Measurements from ENCODE around the gene ALDH3B1.
A peak's percentile ranks its signal among the peaks of the same experiment; 100 is the strongest.

The ALDH3B1 gene

DNA sequence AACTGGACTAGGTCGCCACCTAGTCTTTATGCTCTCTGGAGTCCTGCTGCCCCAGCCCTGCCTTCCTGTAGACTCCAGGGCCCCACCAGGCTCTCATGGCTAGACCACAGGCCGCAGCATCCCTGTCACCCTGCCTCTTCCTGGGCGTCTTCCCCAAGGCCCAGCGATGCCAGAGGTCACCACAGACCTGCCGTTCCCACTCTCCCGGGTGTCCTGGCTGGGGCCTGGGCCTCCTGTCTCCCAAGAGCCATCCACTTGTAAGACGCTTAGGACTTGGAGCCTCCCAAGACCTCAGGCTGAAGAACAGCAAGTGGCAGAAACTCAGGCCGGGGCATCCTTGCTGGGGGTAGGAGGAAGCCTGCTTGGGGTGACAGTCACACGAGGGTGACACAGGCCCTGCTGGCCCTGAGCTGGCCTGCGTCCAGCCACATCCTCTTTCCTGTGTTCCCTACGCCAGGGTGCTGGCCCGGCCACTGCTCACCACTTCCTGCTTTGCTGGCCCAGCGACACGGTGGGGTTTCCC lies 26.7 kb downstream of the ALDH3B1 start:
- no peaks in the 10 kb centered on the region for H3K27me3 ChIP-seq (ENCODE audit: low read depth)
- H3K9me3 ChIP-seq: no peaks in the 10 kb centered on the region
- no peak for DNase-seq (ENCODE audit: low spot score in 2 of 2)
- no peak overlapping the region for H3K4me3 ChIP-seq
- H3K4me1 ChIP-seq: peaks cover 19% of the 10 kb centered on the region
- H3K36me3 ChIP-seq (replicated peaks): peaks cover 35% of the 10 kb centered on the region
- in situ Hi-C loops (cut with MboI; ENCODE audit: low sequenced_read_pairs): no loop called here

DNA sequence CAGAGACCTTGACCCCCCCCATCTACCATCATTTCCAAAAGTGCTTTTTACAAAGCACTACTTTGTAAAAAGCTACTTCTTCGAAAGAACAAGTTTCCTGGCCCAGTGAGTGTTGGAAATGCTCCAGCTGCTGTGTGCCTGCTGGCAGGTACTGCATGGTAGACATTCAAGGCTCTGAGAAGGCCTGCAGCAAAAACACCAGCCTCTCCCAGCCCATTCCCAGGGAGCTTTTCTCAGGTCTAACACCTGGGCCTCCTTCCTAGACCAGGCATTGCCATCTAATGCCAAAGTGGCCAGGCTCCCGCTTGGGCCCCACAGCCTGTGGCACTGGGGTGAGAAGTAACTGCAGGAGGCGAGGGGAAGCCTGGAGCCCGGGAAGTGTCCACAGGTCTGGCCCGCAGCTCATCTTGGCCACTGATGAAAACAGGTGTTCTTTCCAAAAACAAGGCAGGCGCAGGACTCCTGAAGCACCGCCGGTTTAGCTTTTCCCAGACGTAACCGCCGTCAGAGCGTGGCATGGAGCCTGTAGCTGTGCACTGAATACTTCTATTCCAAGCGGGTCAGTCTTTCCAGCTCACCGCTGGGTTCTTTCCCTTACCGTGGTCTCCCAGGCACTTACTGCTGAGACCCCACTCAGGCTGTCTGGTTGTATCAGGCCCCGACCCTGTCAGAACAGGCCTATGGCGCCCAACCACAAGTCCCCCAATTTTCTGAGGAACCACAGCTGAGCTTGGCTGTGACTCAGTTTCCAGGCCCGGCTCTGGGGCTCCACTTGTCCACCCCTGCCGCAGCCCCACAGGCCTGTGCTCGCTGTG lies 27.5 kb downstream of the ALDH3B1 start:
- Histone ChIP-seq H3K36me3 (replicated peaks) (peaks cover 29% of the 10 kb centered on the region), H3K9me3 (no peaks in the 10 kb centered on the region), H3K27me3 (ENCODE audit: low read depth) (no peaks in the 10 kb centered on the region), H3K4me1 (peaks cover 19% of the 10 kb centered on the region), H3K4me3 (no peak overlapping the region)
- DNase-seq (ENCODE audit: low spot score in 2 of 2): no peak
- in situ Hi-C loops (cut with MboI; ENCODE audit: low sequenced_read_pairs): no loop called here

DNA sequence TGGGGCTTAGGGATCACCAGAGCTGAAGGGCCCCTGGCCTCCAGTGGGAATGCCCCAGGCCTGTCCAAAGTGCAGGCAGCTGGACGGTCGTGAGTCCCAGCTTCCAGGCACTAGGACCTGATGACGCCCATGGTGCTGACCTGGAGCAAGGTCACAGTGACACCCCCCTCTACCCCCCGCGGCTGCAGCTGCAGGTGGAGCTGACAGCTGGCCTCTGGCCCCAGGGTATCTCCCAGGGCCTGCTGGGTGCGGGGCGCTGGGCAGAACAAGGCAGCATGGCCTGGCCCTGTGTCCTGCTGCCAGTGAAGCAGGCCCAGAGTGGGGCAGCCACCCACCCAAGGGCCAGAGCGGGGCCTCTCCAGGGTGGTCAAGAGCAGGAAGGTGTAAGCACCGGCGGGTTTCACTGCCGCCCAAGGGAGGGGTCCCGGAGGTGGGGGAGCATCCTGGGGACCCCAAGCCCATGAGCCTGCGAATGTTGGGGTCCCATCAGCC lies 28.1 kb downstream of the ALDH3B1 start:
- H3K27me3 ChIP-seq (ENCODE audit: low read depth): no peaks in the 10 kb centered on the region
- H3K4me1 ChIP-seq: peaks cover 19% of the 10 kb centered on the region
- H3K4me3 ChIP-seq: peak overlapping the region; percentile 51
- in situ Hi-C loops (cut with MboI; ENCODE audit: low sequenced_read_pairs): no loop called here
- DNase-seq (ENCODE audit: low spot score in 2 of 2): no peak
- peaks cover 23% of the 10 kb centered on the region for H3K36me3 ChIP-seq (replicated peaks)
- H3K9me3 ChIP-seq: no peaks in the 10 kb centered on the region

DNA sequence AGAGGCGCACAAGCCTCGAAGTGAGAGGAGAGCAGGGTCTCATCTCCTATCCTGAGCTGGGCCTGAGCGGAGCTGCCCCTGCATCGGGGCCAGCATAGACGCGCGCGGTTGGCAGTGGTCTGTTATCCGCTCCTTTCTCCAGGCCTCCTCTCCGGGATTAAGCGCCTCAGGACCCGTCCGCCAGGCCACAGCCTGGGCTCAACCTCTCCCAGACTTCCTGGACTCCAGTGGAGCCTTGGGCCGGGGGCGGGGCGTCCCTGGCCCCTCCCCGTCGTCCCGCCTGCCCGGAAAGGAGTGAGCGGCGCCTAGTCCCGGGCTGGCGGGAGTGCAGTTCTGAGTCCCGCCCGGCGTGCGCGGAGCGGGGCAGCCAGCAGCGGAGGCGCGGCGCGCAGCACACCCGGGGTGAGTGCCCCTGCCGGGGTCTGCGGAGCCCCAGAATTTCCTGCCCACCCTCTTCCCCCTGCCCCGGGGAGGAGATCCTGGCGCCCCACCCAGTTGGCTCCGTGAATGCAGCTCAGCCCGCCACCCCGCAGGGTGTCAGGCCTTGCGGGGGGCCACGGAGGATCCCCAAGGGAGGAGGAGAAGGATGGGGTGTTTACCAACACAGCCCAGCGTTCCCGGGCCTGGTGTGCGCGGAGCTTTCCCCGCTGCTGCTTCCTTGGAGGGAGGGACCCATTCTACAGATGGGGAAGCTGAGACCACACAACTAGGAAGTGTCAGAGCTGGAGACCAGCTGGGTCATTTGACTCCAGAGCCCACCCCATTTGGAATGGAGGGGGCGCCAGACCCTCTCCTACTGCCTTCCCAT lies 28.8 kb downstream of the ALDH3B1 start, which contains the start of gene TCIRG1:
Gene TCIRG1, plus strand, starts transcription at position 308 of the 808 bp plus-strand sequence. CDS start 2,247 bp downstream, outside the sequence.
- in situ Hi-C loops (cut with MboI; ENCODE audit: low sequenced_read_pairs): no loop called here
- Histone ChIP-seq H3K4me1 (peaks cover 19% of the 10 kb centered on the region), H3K4me3 (peak within 1 kb of the TSS; percentile 51), H3K36me3 (replicated peaks) (peaks cover 16% of the 10 kb centered on the region), H3K27me3 (ENCODE audit: low read depth) (no peaks in the 10 kb centered on the region), H3K9me3 (no peaks in the 10 kb centered on the region)
- peak; percentile 75 to 90 for DNase-seq (ENCODE audit: low spot score in 2 of 2)

DNA sequence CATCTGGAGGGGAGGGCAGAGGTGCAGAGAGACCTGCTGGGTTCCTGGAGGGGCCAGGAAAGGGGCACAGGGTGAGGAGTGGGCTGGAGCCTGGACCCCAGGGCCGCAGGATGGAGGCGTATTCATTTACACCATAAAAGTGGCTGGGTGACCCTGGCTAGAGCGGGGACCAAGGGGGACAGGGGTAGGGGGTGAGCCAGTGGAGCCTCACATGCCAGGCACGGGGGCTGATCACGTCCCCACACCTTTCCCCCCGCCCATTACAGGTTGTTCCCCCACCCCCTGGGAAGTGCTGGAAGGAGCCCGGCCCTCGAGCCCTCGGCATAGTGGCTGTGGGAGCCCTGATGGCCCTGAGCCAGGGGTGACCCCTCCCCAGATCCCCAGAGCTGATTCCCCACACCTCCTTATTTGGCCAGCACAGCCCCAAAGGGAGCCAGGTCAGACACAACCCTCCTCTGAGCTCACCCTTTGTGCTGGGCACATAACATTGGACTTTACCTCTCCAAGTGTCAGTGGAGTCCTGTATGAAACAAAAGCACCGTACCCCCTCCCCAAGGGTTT lies 29.5 kb downstream of the ALDH3B1 start:
- peak overlapping the region; percentile 51 for H3K4me3 ChIP-seq
- DNase-seq (ENCODE audit: low spot score in 2 of 2): no peak

DNA sequence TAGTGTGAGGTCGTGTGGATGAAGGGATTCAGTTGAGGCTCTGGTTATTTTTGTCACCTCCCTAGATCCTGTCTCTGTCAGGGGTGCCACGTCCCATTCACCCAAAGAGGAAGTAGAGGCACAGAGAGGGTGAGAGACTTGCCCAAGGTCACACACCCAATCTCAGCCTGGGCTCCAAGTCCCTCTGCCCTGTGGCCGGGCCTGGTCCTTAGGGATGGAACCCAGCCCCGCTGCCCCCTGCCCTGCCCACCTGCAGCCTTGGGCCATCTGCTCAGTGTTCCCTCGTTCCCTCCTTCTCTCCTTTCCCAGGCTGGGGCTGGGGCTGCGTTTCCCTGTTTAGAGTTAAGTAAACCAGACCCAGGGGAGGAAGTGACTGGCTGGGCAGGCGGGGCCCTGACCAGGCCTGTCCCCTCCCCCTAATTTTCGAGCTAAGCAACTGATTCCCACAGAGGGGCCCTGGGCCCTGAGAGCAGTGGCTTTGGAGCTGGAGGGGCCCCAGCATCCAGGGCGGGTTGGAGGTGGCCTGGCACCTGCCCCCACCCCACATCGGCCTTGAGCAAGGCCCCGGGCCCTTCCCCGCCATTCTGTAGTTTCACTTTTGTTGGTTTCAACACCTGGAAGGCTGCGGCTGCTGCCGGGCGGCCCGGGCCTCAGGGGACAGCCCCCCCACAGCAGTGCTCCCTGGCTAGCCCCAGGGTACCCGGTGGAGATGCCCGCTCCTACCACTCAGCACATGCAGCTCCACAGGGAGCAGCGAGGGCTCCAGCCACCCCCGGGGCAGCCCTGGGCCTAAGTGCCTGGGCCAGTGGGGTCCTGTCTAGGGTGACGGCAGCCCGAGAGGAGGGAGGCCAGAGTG lies 30.2 kb downstream of the ALDH3B1 start:
- H3K27me3 ChIP-seq (ENCODE audit: low read depth): no peaks in the 10 kb centered on the region
- peaks cover 14% of the 10 kb centered on the region for H3K36me3 ChIP-seq (replicated peaks)
- H3K9me3 ChIP-seq: no peaks in the 10 kb centered on the region
- peaks cover 19% of the 10 kb centered on the region for H3K4me1 ChIP-seq
- in situ Hi-C loops (cut with MboI; ENCODE audit: low sequenced_read_pairs): no loop called here
- peak overlapping the region; percentile 51 for H3K4me3 ChIP-seq
- peak; percentile 31 to 72 for DNase-seq (ENCODE audit: low spot score in 2 of 2)

More for the DNA sequence above, 29.5 kb downstream of the ALDH3B1 start:
- Histone ChIP-seq H3K4me1 (peaks cover 19% of the 10 kb centered on the region), H3K36me3 (replicated peaks) (peaks cover 11% of the 10 kb centered on the region), H3K27me3 (ENCODE audit: low read depth) (no peaks in the 10 kb centered on the region), H3K9me3 (no peaks in the 10 kb centered on the region)
- in situ Hi-C loops (cut with MboI; ENCODE audit: low sequenced_read_pairs): no loop called here

DNA sequence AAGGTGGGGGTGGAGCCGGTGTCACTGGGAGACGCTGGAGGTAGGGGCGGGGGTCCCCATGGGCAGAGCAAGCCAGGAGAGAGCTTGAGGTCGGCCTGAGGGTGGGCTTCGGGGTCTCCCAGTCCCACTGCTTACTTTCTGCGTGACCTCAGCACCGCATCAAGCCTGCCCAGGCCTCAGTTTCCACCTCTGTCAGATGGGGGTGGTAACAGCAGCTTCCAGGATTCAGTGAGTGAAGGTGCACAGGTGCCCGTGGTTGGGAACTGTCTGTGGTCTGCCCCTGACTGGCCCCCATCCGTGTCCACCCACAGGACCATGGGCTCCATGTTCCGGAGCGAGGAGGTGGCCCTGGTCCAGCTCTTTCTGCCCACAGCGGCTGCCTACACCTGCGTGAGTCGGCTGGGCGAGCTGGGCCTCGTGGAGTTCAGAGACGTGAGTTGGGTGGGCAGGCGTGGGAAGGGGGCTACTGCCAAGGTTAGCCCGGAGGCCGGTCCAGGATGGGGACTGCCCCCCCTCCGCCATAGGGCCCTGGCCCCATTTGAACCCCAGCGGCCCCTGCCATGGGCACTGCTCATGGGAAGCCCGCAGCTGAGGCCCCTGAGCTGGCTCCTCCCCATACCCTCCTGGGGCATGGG lies 30.9 kb downstream of the ALDH3B1 start:
- no peak for DNase-seq (ENCODE audit: low spot score in 2 of 2)
- in situ Hi-C loops (cut with MboI; ENCODE audit: low sequenced_read_pairs): no loop called here
- Histone ChIP-seq H3K36me3 (replicated peaks) (peaks cover 11% of the 10 kb centered on the region), H3K9me3 (no peaks in the 10 kb centered on the region), H3K4me1 (peaks cover 19% of the 10 kb centered on the region), H3K4me3 (peak overlapping the region; percentile 51), H3K27me3 (ENCODE audit: low read depth) (no peaks in the 10 kb centered on the region)

DNA sequence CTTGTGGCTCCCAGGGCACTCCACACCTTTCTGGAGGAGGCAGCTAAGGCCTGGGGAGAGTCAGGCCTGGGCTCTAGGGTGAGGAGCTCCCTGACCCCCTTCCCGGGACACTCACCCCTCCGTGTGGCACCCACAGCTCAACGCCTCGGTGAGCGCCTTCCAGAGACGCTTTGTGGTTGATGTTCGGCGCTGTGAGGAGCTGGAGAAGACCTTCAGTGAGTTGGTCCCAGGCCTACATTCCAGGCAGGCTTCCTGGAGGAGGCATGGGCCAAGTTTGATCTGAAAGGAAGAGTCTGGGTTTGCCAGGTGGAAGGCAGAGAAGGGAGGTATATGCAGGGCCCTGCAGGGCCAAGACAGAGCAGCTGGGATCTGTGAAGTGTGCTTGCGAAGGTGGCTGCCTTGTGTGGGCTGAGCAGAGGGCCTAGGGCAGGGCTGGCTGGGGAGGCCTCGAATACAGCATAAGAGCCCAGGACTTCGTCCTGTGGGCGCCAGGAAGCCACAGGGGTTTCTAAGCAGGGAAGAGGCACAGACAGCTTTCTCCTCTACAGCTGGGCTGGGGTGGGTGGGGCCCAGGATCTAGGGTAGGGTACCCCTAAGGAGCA lies 31.6 kb downstream of the ALDH3B1 start:
- Histone ChIP-seq H3K27me3 (ENCODE audit: low read depth) (no peaks in the 10 kb centered on the region), H3K36me3 (replicated peaks) (peaks cover 6% of the 10 kb centered on the region), H3K4me1 (peaks cover 19% of the 10 kb centered on the region), H3K9me3 (no peaks in the 10 kb centered on the region), H3K4me3 (no peak overlapping the region)
- DNase-seq (ENCODE audit: low spot score in 2 of 2): no peak
- in situ Hi-C loops (cut with MboI; ENCODE audit: low sequenced_read_pairs): no loop called here

DNA sequence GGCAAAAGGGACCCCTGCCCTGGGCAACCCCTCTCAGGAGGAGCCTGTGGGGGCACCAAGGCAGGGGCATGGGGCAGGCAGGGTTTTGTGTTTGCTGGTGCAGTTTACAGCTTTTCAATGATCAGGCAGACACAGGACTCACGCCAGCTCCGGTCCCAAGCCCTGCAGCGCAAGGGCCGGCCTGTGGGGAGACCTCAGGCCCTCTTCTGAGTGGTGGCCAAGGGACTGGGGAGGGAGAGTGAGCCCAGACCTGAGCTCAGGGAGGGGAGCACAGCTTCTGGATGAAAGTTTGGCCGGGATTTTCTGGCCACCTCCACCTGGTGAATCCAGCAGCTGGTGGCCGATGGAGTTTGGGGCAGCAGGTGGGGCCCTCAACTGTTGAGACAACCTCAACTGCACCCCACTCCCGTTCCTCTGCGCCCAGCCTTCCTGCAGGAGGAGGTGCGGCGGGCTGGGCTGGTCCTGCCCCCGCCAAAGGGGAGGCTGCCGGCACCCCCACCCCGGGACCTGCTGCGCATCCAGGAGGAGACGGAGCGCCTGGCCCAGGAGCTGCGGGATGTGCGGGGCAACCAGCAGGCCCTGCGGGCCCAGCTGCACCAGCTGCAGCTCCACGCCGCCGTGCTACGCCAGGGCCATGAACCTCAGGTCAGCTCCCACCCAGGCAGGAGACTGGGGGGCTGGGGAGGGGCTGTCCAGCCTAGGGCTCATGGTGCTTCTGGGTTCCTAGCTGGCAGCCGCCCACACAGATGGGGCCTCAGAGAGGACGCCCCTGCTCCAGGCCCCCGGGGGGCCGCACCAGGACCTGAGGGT lies 32.3 kb downstream of the ALDH3B1 start:
- DNase-seq (ENCODE audit: low spot score in 2 of 2): peak in 1 of 2 experiments; percentile 9
- in situ Hi-C loops (cut with MboI; ENCODE audit: low sequenced_read_pairs): no loop called here
- Histone ChIP-seq H3K4me1 (peaks cover 19% of the 10 kb centered on the region), H3K4me3 (no peak overlapping the region), H3K36me3 (replicated peaks) (peaks cover 3% of the 10 kb centered on the region), H3K27me3 (ENCODE audit: low read depth) (no peaks in the 10 kb centered on the region), H3K9me3 (no peaks in the 10 kb centered on the region)

DNA sequence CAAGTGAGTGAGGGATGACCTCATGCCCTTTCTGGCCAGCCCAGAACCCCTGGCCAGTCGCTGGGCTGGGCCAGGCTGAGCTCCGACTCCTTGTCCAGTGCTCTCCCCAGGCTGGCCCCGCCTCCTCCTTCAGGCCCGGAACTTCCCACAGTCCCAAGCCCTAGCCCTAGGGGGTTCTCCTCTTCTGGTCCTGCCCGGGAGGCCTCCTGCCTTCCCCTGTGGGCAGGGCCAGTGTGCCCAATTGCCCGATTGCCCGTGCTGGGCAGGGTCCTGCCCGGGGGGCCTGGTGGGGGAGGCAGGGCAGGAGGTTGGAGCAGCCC lies 32.9 kb downstream of the ALDH3B1 start:
- peak in 1 of 2 experiments; percentile 8 for DNase-seq (ENCODE audit: low spot score in 2 of 2)
- no peaks in the 10 kb centered on the region for H3K27me3 ChIP-seq (ENCODE audit: low read depth)
- H3K4me1 ChIP-seq: peaks cover 19% of the 10 kb centered on the region
- in situ Hi-C loops (cut with MboI; ENCODE audit: low sequenced_read_pairs): no loop called here
- no peak overlapping the region for H3K4me3 ChIP-seq
- peaks cover 3% of the 10 kb centered on the region for H3K36me3 ChIP-seq (replicated peaks)
- no peaks in the 10 kb centered on the region for H3K9me3 ChIP-seq

DNA sequence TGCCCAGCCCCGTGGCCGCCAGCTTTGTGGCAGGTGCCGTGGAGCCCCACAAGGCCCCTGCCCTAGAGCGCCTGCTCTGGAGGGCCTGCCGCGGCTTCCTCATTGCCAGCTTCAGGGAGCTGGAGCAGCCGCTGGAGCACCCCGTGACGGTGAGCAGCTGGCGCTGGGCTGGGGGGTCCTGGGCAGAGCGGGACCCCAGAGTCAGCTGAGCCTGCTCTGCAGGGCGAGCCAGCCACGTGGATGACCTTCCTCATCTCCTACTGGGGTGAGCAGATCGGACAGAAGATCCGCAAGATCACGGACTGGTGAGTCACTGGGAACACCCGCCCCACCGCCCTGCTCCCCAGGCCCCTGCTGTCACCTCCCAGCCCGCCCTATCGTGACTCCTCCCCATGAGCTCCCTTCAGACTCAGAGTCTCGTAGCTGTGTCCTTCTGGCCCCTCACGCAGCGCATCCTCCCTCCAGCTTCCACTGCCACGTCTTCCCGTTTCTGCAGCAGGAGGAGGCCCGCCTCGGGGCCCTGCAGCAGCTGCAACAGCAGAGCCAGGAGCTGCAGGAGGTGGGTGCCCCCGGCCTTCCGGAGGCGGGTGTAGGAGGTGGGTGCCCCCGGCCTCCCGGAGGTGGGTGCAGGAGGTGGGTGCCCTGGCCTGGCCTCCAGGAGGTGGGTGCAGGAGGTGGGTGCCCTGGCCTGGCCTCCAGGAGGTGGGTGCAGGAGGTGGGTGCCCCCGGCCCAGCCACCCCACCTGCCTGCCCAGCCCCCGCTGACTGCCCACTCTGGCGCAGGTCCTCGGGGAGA lies 33.4 kb downstream of the ALDH3B1 start:
- no peak for DNase-seq (ENCODE audit: low spot score in 2 of 2)
- H3K9me3 ChIP-seq: no peaks in the 10 kb centered on the region
- peaks cover 15% of the 10 kb centered on the region for H3K4me1 ChIP-seq
- peaks cover 3% of the 10 kb centered on the region for H3K36me3 ChIP-seq (replicated peaks)
- H3K27me3 ChIP-seq (ENCODE audit: low read depth): no peaks in the 10 kb centered on the region
- in situ Hi-C loops (cut with MboI; ENCODE audit: low sequenced_read_pairs): no loop called here
- H3K4me3 ChIP-seq: no peak overlapping the region

All from HAP-1 (cell line).